ENCODE results near the gene ARHGAP26. TPM values are rescaled to one million over a fixed set of nuclear protein-coding genes. Genes with fewer than 3 reads are reported as not detected.

ARHGAP26 gene
- total RNA-seq, 1 experiment from 2014 or later, result 65.5 TPM

DNA sequence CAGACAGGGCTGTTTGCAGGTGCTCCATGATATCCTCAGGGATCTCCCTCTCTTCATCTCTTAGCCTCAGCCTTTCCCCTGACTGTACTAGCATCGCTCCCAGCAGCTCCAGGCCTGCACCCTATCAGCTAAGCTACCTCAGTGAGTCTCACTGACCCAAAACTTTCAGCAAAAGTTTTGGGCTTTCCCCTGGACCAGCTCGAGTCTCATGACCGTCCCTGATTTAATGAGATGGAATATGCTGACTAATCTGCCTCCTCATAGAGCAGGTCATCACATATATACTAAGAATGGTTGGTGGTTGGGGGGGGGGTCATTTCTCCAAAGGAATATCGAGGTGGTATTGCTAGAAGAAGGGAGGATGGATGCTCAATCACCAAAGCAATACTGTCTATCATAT, 481.8 kb downstream of the ARHGAP26 start:
- Histone ChIP-seq H3K27me3 (ENCODE audit: control insufficient read depth, insufficient read depth, low read length) (no peaks in the 10 kb centered on the region), H3K27ac (ENCODE audit: low read length) (peak overlapping the region; percentile 26; the same call in 1 of the 2 replicates), H3K4me1 (ENCODE audit: control insufficient read depth, insufficient read depth, low read length) (peaks cover 14% of the 10 kb centered on the region), H3K4me3 (ENCODE audit: low read depth in 2 of 2, low read length in 2 of 2) (no peak overlapping the region), H3K36me3 (ENCODE audit: control insufficient read depth, insufficient read depth, low read length) (no peaks in the 10 kb centered on the region), H3K9me3 (ENCODE audit: control insufficient read depth, insufficient read depth, low read depth, low read length) (no peaks in the 10 kb centered on the region)
- no TSS peak for BruUV-seq (replicated peaks)
- ChIA-PET POLR2A (no interaction called here), CTCF (no interaction called here)
- TF ChIP-seq, protein P1, sequence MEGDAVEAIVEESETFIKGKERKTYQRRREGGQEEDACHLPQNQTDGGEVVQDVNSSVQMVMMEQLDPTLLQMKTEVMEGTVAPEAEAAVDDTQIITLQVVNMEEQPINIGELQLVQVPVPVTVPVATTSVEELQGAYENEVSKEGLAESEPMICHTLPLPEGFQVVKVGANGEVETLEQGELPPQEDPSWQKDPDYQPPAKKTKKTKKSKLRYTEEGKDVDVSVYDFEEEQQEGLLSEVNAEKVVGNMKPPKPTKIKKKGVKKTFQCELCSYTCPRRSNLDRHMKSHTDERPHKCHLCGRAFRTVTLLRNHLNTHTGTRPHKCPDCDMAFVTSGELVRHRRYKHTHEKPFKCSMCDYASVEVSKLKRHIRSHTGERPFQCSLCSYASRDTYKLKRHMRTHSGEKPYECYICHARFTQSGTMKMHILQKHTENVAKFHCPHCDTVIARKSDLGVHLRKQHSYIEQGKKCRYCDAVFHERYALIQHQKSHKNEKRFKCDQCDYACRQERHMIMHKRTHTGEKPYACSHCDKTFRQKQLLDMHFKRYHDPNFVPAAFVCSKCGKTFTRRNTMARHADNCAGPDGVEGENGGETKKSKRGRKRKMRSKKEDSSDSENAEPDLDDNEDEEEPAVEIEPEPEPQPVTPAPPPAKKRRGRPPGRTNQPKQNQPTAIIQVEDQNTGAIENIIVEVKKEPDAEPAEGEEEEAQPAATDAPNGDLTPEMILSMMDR (IDR thresholded peaks at IDR 0.05), result no peak
- TF ChIP-seq TCF7L2 (IDR thresholded peaks at IDR 0.05; ENCODE audit: low read depth, low read length) (no peak), POLR2AphosphoS5 (IDR thresholded peaks at IDR 0.05; ENCODE audit: low read depth, low read length) (no peak), SIN3A (IDR thresholded peaks at IDR 0.05; ENCODE audit: borderline replicate concordance, insufficient read depth, low read depth, low read length) (no peak)
- TF ChIP-seq, protein P2, sequence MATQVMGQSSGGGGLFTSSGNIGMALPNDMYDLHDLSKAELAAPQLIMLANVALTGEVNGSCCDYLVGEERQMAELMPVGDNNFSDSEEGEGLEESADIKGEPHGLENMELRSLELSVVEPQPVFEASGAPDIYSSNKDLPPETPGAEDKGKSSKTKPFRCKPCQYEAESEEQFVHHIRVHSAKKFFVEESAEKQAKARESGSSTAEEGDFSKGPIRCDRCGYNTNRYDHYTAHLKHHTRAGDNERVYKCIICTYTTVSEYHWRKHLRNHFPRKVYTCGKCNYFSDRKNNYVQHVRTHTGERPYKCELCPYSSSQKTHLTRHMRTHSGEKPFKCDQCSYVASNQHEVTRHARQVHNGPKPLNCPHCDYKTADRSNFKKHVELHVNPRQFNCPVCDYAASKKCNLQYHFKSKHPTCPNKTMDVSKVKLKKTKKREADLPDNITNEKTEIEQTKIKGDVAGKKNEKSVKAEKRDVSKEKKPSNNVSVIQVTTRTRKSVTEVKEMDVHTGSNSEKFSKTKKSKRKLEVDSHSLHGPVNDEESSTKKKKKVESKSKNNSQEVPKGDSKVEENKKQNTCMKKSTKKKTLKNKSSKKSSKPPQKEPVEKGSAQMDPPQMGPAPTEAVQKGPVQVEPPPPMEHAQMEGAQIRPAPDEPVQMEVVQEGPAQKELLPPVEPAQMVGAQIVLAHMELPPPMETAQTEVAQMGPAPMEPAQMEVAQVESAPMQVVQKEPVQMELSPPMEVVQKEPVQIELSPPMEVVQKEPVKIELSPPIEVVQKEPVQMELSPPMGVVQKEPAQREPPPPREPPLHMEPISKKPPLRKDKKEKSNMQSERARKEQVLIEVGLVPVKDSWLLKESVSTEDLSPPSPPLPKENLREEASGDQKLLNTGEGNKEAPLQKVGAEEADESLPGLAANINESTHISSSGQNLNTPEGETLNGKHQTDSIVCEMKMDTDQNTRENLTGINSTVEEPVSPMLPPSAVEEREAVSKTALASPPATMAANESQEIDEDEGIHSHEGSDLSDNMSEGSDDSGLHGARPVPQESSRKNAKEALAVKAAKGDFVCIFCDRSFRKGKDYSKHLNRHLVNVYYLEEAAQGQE (IDR thresholded peaks at IDR 0.05; ENCODE audit: insufficient read depth in 1 of 2, low read depth in 2 of 2, low read length in 1 of 2), result no peak
- DNase-seq (ENCODE audit: low read depth, low spot score) (no peak), ATAC-seq (no peak)
- in situ Hi-C loops (cut with HindIII; ENCODE audit: low pct_unique_long_range_greater_than_20kb, low sequenced_read_pairs), result no loop called here
- intact Hi-C loops (cut with micrococcal nuclease; ENCODE audit: unreplicated experiment), result no loop called here

DNA sequence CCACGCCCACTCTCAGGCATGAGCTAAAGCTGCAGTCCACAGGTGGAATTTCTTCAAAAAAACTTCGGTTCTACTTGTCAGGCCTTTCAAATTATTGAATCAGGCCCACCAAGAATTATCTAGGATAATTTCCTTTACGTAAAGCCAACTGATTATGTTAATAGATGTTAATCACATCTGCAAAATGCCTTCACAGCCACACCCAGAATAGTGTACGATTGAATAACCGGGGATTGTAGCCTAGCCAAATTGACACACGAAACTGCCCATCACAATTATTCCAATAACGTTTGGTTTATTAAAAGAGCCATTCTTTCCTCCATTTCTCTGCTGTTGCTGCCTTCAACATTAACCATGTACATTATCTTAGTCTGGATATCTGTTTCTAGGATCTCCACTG, 484.6 kb downstream of the ARHGAP26 start:
- ATAC-seq, result no peak
- Histone ChIP-seq H3K9me3 (ENCODE audit: control insufficient read depth, insufficient read depth, low read depth, low read length) (no peaks in the 10 kb centered on the region), H3K27me3 (ENCODE audit: control insufficient read depth, insufficient read depth, low read length) (no peaks in the 10 kb centered on the region), H3K4me1 (ENCODE audit: control insufficient read depth, insufficient read depth, low read length) (peaks cover 7% of the 10 kb centered on the region; the same call in 1 of the 2 replicates), H3K4me3 (ENCODE audit: low read depth in 2 of 2, low read length in 2 of 2) (no peak overlapping the region), H3K27ac (ENCODE audit: low read length) (peak overlapping the region; percentile 29; the same call in 1 of the 2 replicates), H3K36me3 (ENCODE audit: control insufficient read depth, insufficient read depth, low read length) (no peaks in the 10 kb centered on the region)
- intact Hi-C loops (cut with micrococcal nuclease; ENCODE audit: unreplicated experiment) (no loop called here), in situ Hi-C loops (cut with HindIII; ENCODE audit: low pct_unique_long_range_greater_than_20kb, low sequenced_read_pairs) (no loop called here)
- TF ChIP-seq SIN3A (IDR thresholded peaks at IDR 0.05; ENCODE audit: borderline replicate concordance, insufficient read depth, low read depth, low read length) (no peak), TCF7L2 (IDR thresholded peaks at IDR 0.05; ENCODE audit: low read depth, low read length) (no peak), POLR2AphosphoS5 (IDR thresholded peaks at IDR 0.05; ENCODE audit: low read depth, low read length) (no peak)
- TF ChIP-seq, protein P1 (IDR thresholded peaks at IDR 0.05), result no peak
- TF ChIP-seq, protein P2 (IDR thresholded peaks at IDR 0.05; ENCODE audit: insufficient read depth in 1 of 2, low read depth in 2 of 2, low read length in 1 of 2), result no peak
- CTCF ChIA-PET, result no interaction called here
- no TSS peak for BruUV-seq (replicated peaks)
- POLR2A ChIA-PET, result no interaction called here
- no peak for DNase-seq (ENCODE audit: low read depth, low spot score)
